H1 (cell line): ENCODE data around the gene RAB3C.

ENCODE experiments used
- CBX8 ChIP-seq: fragments of 300-800, 300-1000 bp; sonication (generic); IDR thresholded peaks from 2 replicates; pipeline ENCODE4 v1.7.1; 2016; ENCODE audit warnings: low read depth, low read length, borderline replicate concordance
- CTCF ChIP-seq, 3 experiments: IDR thresholded peaks; 1 replicate in 2 of 3; 2 replicates in 1 of 3; pipeline versions ENCODE4 v1.5.1 to v1.6.1; 2011; ENCODE audit warnings: low read length in 3 of 3, mild to moderate bottlenecking in 3 of 3, inconsistent platforms in 2 of 3, low read depth in 1 of 3, moderate library complexity in 1 of 3; ENCODE audit not compliant: insufficient read depth in 1 of 3; ENCODE audit errors: control extremely low read depth in 1 of 3
- EP300 ChIP-seq, 2 experiments: IDR thresholded peaks; 1 replicate in 1 of 2; 2 replicates in 1 of 2; pipeline ENCODE4 v1.6.1; 2011 to 2012; ENCODE audit warnings: low read depth in 2 of 2, low read length in 2 of 2, mild to moderate bottlenecking in 2 of 2, borderline replicate concordance in 1 of 2, inconsistent platforms in 1 of 2, moderate library complexity in 1 of 2
- EZH2 ChIP-seq: fragments of 200-600 bp; sonication (generic); IDR thresholded peaks from 2 replicates; pipeline ENCODE4 v1.7.1; 2012; ENCODE audit warnings: low read depth, mild to moderate bottlenecking, moderate library complexity, low read length, inconsistent platforms; ENCODE audit not compliant: severe bottlenecking
- GABPA ChIP-seq: IDR thresholded peaks from 2 replicates; pipeline ENCODE4 v1.6.1; 2011; ENCODE audit warnings: mild to moderate bottlenecking, low read length, moderate library complexity, borderline replicate concordance; ENCODE audit not compliant: insufficient read depth
- JUND ChIP-seq: IDR thresholded peaks from 2 replicates; pipeline ENCODE4 v1.6.1; 2011; ENCODE audit warnings: mild to moderate bottlenecking, improper control_type of control experiment, low read length
- NANOG ChIP-seq: IDR thresholded peaks from 2 replicates; pipeline ENCODE4 v1.6.1; 2011; ENCODE audit warnings: low read length, low read depth, mild to moderate bottlenecking, inconsistent platforms; ENCODE audit not compliant: insufficient read depth, poor library complexity, severe bottlenecking
- POLR2AphosphoS5 ChIP-seq: IDR thresholded peaks from 2 replicates; pipeline ENCODE4 v1.6.1; 2011; ENCODE audit warnings: low read depth, low read length
- SP4 ChIP-seq: IDR thresholded peaks from 2 replicates; pipeline ENCODE4 v1.6.1; 2012; ENCODE audit warnings: low read length, inconsistent platforms
- TAF1 ChIP-seq: IDR thresholded peaks from 2 replicates; pipeline ENCODE4 v1.6.1; 2011; ENCODE audit warnings: mild to moderate bottlenecking, low read depth, low read length
- USF2 ChIP-seq: IDR thresholded peaks from 2 replicates; pipeline ENCODE4 v1.6.1; 2011; ENCODE audit warnings: low read length, improper control_type of control experiment

- no peak for TF ChIP-seq CTCF (IDR thresholded peaks at IDR 0.05; ENCODE audit: control extremely low read depth in 1 of 3, insufficient read depth in 1 of 3, low read depth in 1 of 3, low read length in 3 of 3)
- no peak for TF ChIP-seq CBX8
- no peak for TF ChIP-seq EP300 (IDR thresholded peaks at IDR 0.05; ENCODE audit: borderline replicate concordance in 1 of 2, low read depth in 2 of 2, low read length in 2 of 2)
- TF ChIP-seq JUND: no peak
- TF ChIP-seq EZH2: no peak
- TF ChIP-seq USF2: no peak
- no peak for TF ChIP-seq SP4
- no peak for TF ChIP-seq POLR2AphosphoS5
- no peak for TF ChIP-seq GABPA
- TF ChIP-seq NANOG: no peak
- TF ChIP-seq TAF1: no peak
Measured at GRCh38 chr5:58804291-58804690, 221.4 kb downstream of the RAB3C start.
